VCaP (cell line): ENCODE measurements around the gene MGP.

ENCODE experiments used
- H3K27ac ChIP-seq: fragments of 450-650 bp; 2 replicates; pipeline ENCODE4 v1.5.1; 2017
- CTCF ChIP-seq: fragments of 450-650 bp; conservative IDR thresholded peaks from 2 replicates; pipeline ENCODE4 v1.5.1; 2017; ENCODE audit warnings: mild to moderate bottlenecking, moderate library complexity

The MGP gene

GRCh38 chr12:14892726-14893505 lies 7.3 kb upstream of the MGP start:
- H3K27ac ChIP-seq: no peak overlapping the region
- TF ChIP-seq CTCF: peak; percentile 14; the same call in 1 of the 2 replicates

DNA sequence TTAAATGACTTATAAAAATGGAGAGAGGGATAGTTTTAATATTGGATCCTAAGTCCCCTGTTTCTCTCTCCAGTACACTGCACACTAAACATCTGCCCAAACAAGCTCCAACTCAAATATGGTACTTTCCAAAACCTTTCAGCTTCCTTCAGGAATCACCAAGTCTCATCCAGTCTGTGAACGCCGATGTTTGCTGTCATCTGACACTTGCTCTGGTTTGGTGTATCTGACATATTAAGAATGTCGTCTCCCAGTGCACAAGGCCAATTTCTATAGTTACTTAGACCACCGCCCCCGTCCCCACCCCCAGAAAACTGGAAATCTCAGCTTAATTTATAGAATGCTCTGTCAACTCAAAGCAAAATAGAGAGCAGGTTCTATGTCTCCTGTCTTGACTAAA lies 5.0 kb upstream of the MGP start:
- no peak for TF ChIP-seq CTCF
- no peak overlapping the region for H3K27ac ChIP-seq

DNA sequence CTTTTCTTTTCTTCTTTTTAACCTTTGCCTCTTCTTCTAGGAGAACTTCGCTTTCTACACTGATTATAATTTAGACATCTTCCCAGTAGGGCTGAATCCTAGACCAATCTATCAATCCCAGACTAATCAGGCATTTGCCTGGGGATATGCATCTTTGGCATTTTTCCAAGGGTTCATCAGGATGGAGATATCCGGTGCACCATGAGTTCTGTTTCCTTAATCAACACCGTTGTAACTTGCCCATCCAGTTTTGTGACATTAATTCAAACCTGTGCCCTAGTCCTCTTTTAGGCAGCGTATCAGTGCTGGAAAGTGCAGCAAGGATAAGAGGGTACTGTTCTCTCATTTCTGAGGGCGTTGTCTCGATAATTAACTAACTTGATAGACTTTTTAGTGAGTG lies 617 bp upstream of the MGP start:
- H3K27ac ChIP-seq: peak overlapping the region; percentile 86
- no peak for TF ChIP-seq CTCF

- no peak for TF ChIP-seq CTCF
- peak overlapping the region; percentile 86 for H3K27ac ChIP-seq
These were observed 1.2 kb downstream of the MGP start for GRCh38 chr12:14884458-14884878.

GRCh38 chr12:14883686-14884085 lies 2.0 kb downstream of the MGP start:
- TF ChIP-seq CTCF: no peak

GRCh38 chr12:14880890-14881453 lies 4.7 kb downstream of the MGP start:
- no peak for TF ChIP-seq CTCF
- H3K27ac ChIP-seq: no peak overlapping the region

More at GRCh38 chr12:14883686-14884085, 2.0 kb downstream of the MGP start:
- H3K27ac ChIP-seq: no peak overlapping the region

DNA sequence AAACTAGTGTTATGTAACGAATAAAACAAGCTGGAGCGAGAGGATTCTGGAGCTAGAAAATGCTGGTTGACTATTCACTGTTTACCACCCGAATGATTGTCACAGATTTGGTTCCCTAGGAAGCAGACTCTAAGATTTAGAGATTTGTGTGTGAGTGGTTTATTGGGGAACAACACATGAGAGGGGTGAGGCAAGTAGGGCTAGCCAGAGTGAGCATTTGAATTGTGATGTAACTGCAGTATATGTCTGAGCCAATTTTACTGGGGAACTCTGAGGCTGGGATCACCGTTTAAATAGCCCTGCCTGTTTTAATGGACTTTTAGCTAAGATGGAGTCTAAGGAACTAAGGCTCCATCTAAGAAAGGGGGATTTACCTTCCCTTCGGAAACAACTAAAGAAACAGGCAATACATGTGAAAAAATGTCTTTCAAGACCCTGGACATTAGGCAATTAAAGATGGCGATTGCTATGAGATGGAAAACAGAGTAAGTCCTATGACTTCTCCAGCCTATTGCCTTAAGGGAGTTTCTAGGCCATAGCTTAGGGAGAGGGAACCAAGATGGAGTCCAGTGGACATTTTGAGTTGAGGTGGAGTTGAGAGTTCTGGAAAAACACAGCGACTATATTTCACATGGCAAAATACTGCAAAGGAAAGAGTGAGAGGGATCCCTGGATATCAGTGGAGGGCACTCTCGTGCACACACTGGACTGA lies 6.3 kb downstream of the MGP start:
- TF ChIP-seq CTCF: no peak
- no peak overlapping the region for H3K27ac ChIP-seq
